ENCODE results near the gene TVP23C.

TVP23C gene

DNA sequence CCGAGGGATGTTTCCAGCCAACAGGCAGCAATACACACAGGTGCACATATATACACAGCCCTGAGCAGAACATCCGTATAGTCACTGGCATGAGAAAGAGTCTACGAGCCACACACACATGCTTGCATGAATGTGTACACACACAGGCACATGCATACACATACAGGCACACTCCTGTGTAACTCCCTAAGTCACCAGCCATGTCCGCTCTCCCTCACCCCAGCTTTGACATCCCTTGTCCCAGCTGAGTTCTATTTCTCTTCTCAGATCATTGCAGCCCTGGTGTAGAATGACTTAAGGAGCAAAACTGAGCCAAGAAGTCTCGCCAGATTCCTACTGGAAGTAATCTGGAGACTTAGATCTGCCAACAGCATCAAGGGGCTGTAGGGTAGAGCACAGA, 108.9 kb downstream of the TVP23C start:
- DNase-seq (ENCODE audit: extremely low read depth, insufficient read length) = no peak
- no peak for TF ChIP-seq CTCF (IDR thresholded peaks at IDR 0.05; ENCODE audit: insufficient read depth, low read length, poor library complexity, severe bottlenecking)
- H3K36me3 ChIP-seq (ENCODE audit: control insufficient read depth, insufficient read depth, low read length) = no peaks in the 10 kb centered on the region
- H3K4me3 ChIP-seq (replicated peaks; ENCODE audit: low read depth, low read length) = no peak overlapping the region
- H3K27me3 ChIP-seq (replicated peaks; ENCODE audit: control insufficient read depth, insufficient read depth, low read length) = no peaks in the 10 kb centered on the region

- TF ChIP-seq CTCF (IDR thresholded peaks at IDR 0.05; ENCODE audit: insufficient read depth, low read length, poor library complexity, severe bottlenecking) = no peak
- H3K27me3 ChIP-seq (replicated peaks; ENCODE audit: control insufficient read depth, insufficient read depth, low read length) = no peaks in the 10 kb centered on the region
- H3K36me3 ChIP-seq (ENCODE audit: control insufficient read depth, insufficient read depth, low read length) = no peaks in the 10 kb centered on the region
- no peak overlapping the region for H3K4me3 ChIP-seq (replicated peaks; ENCODE audit: low read depth, low read length)
- no peak for DNase-seq (ENCODE audit: extremely low read depth, insufficient read length)
Observed at GRCh38 chr17:15453782-15454181, 109.5 kb downstream of the TVP23C start.

GRCh38 chr17:15453246-15453645, 110.0 kb downstream of the TVP23C start:
- no peaks in the 10 kb centered on the region for H3K36me3 ChIP-seq (ENCODE audit: control insufficient read depth, insufficient read depth, low read length)
- no peak for TF ChIP-seq CTCF (IDR thresholded peaks at IDR 0.05; ENCODE audit: insufficient read depth, low read length, poor library complexity, severe bottlenecking)
- DNase-seq (ENCODE audit: extremely low read depth, insufficient read length) = no peak
- no peak overlapping the region for H3K4me3 ChIP-seq (replicated peaks; ENCODE audit: low read depth, low read length)
- no peaks in the 10 kb centered on the region for H3K27me3 ChIP-seq (replicated peaks; ENCODE audit: control insufficient read depth, insufficient read depth, low read length)

DNA sequence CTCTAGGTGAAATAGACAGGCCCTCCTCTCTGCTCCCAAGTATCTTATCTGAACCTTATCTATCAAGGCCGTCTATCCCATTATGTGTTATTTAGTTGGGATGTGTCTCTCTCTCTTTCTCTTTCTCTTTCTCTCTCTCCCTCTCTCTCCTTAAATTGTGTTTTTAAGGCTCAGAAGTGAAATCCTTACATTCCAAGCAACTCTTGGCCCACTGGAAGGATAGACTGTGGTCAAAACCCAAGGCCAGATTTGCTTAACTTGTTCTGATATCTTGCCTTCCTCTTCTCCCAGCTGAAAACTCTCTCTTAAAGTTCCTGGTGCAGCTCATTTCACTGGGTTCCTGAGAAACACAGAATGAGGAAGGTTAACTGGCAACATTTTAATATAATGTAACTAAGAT, 110.5 kb downstream of the TVP23C start:
- Histone ChIP-seq H3K27me3 (replicated peaks; ENCODE audit: control insufficient read depth, insufficient read depth, low read length) (no peaks in the 10 kb centered on the region), H3K36me3 (ENCODE audit: control insufficient read depth, insufficient read depth, low read length) (no peaks in the 10 kb centered on the region), H3K4me3 (replicated peaks; ENCODE audit: low read depth, low read length) (no peak overlapping the region)
- no peak for TF ChIP-seq CTCF (IDR thresholded peaks at IDR 0.05; ENCODE audit: insufficient read depth, low read length, poor library complexity, severe bottlenecking)
- no peak for DNase-seq (ENCODE audit: extremely low read depth, insufficient read length)
